ENCODE measurements around the gene STX8.

DNA sequence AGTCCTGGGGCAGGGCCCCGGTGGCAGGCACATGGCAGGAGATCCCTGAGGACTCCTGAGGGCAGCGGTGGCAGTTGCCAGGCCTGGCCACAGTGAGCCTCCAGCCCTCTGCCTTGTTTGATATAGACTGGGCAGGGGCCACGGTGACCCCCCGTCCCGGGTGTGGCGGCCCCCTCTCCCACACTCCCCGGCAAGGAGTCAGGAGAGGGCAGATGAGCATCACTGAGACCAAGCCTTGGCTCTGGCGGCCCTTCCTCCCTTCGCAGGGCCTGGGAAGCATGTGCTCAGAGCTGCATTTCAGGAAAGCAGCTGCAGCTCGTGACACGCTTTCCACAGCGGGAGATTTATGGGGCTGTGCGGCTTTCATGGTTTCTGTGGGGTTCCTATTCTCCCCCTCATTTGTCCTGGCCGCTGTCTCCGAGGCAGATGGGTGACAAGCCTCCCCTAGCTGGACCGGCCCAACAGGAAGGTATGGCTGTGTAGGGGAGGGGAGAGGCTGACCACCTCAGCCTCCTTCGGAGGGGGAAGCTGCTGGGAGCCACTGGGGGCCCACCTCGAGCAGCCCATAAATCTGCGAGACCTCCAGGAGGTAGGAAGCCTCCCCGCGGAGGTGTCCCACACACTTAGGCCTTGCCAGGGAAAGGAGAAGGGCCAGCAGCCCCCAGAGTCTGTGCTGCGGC lies 342.9 kb downstream of the STX8 start:
- no peak for TF ChIP-seq GATA2 (IDR thresholded peaks at IDR 0.05; ENCODE audit: low read depth, low read length)
- no peak for TF ChIP-seq GATA3 (IDR thresholded peaks at IDR 0.05; ENCODE audit: low read depth, low read length)

Data from SH-SY5Y (cell line).